ENCODE data around the gene KRT4.

KRT4 gene

DNA sequence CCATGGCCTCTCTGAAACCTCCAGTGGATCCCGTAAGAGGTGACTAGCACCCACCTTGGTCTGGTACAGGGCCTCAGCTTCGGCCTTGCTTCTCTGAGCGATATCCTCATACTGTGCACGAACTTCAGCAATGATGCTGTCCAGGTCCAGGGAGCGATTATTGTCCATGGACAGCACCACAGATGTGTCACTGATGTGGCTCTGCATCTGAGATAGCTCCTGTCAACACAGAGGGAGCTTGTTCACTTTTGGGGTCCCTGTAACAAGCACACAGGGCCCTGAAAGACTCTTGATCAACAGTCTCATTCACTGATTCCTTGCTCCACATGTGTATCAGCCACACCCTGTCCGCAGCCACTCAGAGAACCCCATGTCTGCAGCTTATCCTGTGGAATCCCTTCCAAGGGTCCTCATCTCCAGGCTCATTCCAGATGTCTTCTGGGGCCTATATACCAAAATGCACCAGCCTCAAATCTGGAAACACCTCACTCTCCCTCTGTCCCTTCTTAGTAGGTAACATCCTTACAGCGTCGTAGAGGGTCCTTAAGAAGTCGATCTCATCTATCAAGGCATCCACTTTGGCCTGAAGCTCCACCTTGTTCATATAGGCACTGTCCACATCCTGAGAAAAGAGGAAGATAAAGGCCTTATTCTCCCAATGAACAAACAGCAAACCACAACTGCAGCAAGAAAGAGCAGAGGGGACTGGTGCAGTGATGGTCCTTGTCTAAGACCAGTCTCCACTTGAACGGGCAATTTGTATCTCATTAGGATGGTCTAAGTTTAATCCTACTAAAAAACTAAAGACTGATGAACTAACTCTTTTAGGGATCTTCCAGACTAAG is 21.5 kb downstream of the KRT4 start:
- DNase-seq (no peak), ATAC-seq (no peak)

DNA sequence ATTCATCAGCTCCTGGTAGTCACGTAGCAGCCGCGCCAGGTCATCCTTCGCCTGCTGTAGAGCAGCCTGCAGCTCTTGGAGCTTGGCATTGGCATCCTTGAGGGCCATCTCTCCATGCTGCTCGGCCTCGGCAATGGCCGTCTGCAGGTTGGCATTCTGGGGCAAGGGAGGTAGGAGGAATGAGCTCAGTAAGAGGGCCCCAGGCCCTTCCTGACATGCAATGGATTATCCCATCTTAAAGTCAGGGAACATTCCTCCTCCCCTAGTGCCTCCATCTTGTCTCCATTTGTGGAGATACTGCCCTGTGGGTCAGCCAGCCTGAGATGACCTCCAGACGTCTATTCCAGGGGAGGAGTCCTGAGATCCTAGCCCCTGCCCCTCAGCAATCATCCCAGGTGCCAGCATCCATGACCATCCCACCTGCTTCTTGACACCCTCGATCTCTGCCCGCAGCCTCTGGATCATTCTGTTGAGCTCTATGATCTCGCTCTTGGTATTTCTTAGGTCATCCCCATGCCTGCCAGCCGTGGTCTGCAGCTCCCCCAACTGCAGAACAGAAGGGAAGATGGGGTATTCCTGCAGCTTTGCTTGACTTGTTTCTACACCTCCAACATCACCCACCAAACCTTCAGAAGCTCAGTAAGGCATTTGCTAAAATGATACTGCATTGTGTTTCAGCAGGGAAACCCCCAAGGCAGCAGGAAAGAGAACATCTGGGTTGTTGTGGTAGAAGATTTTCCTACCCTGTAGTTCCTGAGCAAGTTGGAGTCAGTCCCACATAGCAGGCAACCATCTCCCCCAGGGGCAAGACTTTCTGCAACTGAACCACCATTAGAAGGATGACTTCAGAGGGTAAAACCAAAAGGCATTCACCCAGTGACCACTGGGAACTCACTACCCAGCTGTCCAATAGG is 22.4 kb downstream of the KRT4 start:
- ATAC-seq (peak; percentile 53), DNase-seq (no peak)

DNA sequence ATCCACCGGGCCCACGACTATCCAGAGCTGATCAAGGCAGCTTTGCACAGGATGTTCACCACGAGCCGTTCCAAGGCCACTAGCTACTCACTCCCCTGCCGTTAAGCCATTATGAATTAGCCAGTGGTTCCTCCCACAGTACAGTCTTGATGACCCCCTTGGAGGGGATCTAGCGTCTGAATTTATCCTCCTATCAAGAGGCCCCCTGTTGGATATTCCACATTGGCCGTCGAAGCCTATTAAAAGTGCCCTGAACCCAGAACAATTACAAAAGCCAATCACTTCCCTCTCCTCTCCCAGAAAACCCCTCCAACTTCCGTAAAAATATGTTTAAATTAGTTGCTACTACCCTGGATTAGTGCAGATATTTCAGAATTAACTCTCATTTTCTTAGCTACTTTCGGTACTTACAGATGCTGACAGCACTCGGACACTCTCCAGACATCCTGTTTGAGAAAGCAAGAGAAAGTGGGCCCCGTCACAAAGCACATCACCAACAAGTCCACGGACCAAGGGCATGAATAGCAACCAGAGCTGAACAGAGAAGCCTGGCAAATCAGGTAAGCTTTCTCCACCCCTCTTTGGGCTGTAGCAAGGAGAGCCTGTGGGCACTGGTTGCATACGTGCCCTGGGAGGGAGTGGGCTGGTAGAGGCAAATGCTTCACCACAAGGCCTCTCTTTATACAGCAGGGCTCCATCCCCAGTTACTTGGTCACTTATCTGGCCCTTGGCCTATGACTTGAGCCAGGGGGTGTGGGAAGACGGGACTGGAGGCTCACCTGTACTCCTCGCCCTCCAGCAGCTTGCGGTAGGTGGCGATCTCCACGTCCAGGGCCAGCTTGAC is 23.3 kb downstream of the KRT4 start:
- no peak for DNase-seq
- no peak for ATAC-seq

DNA sequence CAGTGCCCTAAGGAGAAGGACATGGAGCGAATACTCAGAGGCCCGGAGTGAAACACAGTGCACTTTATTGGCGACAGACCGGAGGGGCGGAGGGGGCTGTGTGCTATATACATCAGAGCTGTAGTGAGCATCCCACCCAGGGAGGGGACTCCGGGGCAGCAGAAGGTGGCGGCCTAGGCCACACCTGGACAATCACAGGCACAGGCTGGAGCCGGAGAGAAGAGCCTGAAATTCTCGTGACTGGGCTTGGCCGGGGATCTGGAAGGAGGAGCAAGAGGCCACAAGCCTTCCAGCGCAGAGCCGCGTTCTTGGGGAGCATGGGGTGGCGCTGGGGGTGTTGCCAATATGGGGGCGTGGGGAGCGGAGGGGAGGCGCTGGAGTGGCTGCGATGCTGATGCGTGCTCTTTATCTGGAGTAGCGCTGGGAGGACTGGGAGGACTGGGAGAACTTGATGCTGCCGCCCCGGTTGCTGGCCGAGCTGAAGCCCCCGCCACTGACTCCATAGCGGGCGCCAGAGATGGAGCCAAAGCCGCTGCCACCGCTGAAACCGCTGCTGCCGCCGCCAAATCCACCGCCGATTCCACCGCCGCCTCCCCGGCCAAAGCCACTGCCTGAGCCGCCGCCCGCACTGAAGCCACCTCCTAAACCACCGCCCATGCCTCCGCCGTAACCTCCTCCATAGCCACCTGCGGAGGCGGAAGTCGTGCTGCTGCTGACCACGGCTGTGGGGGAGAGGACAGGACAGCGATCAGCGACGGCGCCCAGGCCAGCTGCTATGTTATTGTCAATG is 24.1 kb downstream of the KRT4 start:
- ATAC-seq (no peak), DNase-seq (peak; percentile 16)

DNA sequence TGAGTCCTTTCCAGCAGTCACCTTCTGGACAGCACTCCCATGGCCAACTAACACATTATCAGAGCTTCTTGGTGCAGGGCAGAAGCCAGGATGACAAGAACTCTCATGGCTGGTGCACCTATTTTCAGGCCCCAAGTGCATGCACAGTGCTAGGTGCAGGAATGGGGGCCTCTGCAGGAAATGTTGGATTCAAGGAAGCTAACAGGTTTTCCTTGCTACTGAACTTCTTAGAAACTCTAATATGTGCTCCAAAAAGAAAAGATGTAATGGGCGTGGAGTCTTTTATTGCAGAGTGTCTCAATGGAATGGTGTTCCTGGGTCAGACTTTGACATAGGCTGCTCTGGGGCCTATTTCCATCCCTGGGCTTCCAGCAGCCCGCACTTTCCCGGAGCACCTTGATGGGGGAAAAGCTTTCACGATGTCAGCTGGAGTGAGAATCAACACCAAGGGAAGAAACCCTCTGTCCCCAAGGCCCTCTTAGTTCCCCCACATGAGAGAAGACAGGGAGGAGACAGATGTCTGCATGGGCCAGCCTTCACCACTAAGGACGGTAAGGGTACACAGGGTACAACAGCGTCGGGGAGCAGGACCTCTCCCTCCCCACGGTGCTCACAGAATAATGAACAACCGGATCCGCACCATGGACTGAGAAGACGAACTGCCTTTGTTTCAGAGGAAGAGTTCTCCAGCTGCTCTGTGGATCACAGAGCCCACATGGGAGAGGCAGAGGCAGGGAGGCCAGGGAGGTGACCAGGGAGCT is 24.9 kb downstream of the KRT4 start:
- ATAC-seq (no peak), DNase-seq (no peak)

DNA sequence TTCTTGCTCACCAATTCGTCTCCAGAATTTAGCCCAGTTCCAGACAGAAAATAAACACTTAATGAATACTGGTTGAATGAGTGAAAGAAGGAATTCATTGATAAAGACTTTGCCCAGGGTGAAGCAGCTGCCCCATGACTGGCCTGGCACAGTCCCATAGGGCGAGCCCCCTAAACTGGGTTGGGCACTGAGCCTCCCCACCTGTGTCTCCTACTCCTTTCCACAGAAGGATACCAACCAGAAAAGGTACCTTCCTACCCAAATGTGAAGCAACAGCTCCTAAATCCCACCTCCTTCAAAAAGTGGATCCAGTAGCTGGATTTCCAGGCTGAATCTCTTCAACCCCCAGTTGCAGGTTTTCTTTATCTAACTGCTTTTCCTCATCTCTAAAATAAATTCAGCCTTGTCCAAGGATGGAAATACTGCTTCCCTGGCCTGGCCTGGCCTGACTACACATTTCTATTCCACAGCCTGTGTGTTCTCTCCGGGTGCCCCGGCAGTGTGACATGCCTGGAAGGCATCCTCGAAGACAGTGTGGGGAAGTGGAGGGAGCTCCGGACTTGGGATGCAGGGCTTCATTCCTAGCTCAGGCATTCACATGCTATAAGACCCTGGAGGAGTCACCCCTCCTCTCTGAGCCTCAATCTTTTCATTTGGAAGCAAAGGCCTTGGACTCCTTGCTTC is 25.6 kb downstream of the KRT4 start:
- DNase-seq: no peak

DNA sequence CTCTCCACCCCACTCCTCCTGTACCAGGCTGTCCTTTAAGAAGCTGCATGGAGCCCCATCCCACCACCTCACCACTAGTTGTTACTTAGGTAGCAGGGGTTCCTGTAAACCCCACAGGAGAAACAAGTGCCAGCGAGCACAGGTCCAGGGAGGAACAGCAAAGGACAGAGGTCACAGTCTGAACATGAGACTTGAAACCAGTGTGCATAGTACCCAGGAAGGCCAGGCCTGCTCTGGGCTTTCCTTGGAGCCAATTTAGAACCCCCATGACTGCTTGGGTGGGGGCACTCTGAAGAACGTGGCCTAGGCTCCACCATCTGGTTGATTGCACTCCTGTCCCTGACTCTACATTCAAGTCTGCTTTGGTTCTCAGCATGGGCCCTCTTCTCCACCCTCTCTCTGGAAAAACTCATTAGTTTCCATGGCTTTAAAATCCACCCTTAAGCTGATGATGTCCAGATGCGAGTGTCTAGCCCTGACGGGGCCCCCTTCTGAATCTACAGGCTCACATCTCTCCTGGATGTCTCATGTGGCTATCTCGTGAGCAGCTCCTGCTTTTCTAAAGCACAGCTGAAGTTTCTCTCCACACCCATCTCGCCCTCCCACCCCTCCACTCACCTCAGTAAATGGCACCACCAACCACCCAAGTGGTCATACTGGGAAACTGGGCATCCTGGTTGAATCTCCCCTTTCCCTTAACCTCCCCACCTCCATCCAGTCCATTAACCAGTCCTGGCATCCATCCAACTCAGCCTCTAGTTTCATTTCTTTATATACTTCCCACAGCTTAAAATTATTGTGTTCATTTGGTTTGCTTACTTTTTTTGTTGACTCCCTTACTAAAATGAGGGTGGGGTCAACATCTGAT is 26.4 kb downstream of the KRT4 start:
- DNase-seq (no peak), ATAC-seq (no peak)

More for the DNA sequence above, 25.6 kb downstream of the KRT4 start:
- ATAC-seq: no peak

DNA sequence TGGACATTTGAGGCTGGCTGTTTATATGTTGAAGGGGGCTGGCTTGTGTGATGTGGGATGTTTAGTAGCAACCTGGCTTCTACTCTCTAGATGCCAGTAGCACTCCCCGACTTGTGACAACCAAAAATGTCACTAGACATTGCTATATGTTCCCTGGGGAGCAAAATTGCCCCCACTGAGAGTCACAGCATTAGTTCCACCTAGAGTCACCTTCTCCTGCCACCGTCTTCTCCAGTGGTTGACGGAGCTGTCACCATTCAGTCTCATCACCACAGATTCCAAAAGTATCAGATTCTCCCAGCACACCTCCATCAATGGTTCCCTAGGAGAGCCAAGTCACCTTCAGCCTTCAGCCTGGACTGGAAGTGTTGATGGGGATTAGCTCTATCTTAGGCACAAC is 29.0 kb downstream of the KRT4 start:
- ATAC-seq: no peak
- DNase-seq: no peak

DNA sequence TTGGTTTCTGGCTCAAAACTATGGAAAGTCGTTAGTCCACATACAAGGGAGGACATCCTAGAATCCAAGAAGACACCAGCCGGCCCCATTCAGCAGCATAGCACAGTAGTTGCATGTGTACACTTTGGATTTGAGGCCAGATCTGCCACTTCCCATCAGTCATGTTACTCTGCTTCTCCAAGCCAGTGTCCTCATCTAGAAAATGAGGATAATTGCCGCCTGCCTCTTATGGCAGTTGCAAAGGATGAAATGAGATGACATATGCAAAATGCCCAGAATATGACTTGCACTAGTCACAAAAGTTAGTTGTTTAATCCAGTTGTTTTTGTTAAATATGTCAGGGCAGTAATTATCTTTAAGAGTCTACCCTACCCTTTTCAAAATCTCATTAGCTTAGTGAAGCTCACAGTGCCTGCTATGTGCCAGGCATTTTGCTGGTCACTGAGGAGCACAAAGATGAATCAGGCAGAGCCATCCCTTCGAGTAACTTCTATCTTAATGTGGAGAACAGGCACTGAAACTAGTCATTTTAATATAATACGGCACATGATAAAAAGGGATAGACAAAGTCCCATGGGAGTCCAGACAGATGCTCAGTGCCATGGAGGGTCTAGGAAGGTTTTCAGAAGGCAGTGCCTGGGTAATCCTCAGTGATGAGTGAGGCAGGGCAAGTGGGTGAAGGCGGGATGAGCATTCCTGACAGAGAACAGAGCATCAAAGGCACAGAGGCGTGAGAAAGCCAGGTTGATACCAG is 30.2 kb downstream of the KRT4 start:
- ATAC-seq (no peak), DNase-seq (no peak)

DNA sequence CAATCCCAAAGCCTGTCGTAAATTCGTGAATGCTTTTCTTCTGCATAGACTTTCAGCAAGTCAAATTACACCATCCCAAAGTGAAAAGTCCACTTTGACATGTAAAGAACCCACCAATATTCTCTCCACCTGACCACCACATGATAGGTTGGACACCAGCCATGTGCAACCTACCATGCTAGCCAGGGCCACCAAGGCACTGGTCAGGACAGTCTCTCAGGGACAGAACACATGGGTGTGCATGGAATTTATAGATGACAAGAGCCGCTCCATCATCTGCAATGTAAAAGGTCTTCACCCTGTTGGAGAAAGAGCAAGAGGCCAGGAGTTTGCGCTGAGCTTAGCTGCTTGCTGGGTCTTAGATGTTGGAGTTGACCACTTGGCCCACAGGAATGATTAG is 31.4 kb downstream of the KRT4 start:
- DNase-seq (no peak), ATAC-seq (no peak)

DNA sequence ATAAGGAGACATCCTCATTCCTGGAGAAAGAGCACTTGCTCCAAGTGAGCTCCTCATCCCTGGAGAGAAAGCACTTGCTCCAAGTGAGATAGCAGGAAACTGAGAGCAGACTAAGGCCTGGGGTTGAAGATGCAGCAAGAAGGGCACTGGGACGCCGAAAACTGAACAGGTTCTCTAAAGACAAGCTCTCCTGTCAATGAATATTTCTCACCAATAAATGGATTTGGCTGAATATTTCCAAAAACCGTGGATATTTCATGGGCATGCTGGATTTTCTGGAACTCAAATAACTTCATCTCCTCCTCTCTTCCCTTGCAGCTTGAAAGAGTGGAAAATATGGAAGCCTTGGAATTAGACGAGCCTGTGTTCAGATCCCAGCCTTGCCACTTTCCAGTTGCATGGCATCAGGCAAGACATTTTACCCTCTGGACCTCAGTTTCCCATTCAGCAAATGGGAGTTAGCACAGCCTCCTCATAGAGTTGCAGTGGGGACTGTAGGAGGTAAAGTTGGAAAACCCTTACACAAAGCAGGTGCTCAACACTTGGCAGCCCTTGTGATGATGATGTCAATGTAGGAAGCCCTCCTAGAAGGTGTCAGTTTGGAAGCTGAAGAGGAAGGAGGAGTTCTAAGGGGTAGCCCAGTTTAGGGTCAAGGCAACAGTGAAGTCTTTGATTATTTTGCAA is 32.4 kb downstream of the KRT4 start:
- ATAC-seq (no peak), DNase-seq (no peak)

DNA sequence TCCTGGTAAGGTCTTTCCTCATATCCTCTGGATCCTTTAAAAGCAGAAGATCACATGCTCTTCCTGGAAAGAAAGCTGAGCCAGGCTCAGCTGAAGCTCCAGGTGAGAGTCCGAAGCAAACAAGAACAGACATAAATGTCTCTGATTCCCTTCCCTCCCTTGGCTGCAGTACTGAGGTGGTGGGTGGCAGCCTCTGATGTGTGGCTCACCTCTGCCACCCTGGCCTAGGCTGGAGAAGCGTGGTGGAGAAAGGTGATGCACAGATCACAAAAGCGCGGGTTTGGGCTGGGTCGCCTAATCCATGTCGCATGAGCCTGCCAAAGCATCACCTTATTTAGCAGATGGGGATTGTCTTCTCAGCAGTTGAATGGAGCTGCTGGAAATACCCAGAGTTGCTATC is 34.0 kb downstream of the KRT4 start:
- ATAC-seq (no peak), DNase-seq (no peak)

DNA sequence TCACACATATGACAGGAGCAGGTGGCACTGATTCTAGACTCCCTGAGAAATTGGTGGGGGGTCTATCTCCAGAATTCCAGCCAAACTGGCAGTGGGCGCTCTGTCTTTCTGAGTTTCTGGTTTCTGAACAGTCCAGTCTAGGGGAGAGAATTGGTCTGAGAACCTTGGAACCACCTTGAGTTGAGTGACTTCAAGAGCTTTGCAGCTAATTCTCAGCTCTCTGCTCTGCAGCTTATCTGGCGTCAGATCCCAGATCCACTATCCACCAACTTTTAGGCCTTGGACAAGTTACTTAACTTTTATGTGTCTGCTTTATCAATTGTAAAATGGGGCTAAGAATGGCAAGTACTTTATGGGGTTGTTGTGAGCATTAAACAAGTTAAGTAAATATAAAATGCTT is 35.1 kb downstream of the KRT4 start:
- ATAC-seq: no peak
- DNase-seq: no peak

DNA sequence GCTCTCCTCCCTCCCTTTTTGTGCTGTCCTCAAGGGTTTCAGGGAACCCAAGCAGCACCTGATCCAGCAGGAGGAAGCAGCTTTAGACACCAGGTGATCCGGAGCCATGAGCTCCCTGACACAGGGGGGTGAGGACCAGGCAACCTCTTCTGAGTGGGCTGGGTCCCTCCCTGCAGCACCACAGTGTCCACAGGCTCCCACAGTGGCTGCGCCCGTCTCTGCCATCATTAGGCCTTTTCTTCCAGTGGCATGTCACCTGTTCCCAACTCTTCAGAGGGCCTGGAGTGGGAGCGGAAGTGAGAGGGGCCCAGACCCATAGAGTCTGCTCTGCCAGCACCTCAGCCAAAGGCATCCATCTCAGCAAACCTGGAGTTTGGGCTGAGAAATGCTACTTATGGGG is 36.4 kb downstream of the KRT4 start:
- no peak for DNase-seq
- ATAC-seq: no peak

DNA sequence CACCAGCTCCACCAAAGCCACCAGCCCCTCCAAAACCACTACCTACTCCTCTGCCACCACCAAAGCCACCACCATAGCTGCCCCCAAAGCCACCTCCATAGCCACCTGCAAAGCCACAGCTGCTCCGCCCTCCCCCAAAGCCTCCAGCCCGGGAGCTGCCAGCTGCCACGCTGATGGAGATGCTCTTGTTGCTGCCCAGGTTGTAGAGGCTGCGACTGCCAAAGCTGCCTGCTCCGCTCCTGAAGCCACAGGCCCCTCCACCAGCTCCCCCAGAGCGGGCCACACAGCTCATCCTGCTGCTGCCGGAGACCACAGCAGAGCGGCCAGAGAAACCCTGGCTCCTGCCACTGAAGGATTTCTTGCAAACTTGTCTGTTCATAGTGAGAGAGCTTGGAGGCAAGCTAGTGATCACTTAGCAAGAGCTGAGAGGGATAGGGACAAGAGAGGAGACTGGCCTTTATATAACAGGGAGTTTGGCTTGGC is 37.0 kb downstream of the KRT4 start, which contains the start of gene KRT76:
Gene KRT76, minus strand, starts transcription at position 433 of the 483 bp plus-strand sequence. Its CDS starts 54 bp downstream, at position 379.
- no peak for ATAC-seq
- DNase-seq: no peak

DNA sequence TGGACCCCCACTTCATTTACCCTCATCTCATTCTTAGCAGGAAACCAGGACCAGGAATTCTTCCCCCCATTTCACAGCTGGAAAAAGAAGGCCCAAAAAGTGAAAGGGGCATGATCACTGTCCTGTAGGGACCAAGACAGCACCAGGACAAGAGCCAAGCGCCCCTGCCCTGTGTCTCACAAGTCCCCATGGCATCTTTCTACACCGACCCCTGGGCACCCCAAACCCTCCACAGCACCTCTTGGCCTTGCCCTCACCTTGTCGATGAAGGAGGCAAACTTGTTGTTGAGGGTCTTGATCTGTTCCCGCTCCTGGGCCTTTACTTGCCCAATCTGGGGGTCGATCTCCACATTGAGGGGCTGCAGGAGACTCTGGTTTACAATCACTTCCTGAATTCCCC is 37.5 kb downstream of the KRT4 start:
- ATAC-seq (no peak), DNase-seq (no peak)

DNA sequence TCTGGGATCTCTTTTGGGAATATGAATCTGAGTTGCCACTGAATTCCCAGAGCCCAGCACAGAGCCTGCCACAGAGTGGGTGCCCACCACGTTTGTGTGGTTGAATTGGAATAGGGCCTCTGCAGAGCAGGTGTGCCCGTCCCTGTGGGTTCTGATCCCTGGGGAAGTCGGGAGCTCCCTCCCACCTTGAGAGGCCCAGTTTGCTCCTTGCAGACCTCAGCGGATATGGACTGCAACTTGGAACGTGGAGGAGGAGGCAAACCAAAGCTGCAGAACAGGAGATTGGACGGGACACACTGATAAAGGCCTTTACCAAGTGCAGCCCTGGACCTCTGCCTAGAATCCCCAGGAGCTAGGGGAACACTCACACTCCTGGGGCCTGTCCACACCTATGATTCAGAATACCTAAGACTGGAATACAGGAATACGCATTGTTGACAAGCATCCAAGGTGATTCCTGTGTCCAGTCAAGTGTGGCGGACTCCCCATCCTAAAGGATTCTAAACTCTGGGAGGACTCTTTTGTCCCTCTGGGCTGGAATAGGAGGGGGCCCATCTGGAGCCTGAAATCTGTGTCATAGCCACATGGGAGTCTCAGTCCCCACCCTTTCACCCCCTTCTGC is 39.2 kb downstream of the KRT4 start:
- DNase-seq: no peak
- ATAC-seq: no peak
